ENCODE results near the gene NTM.
"Not testable (repeated sequence)": the region's sequence is repeated elsewhere in the genome, so short reads cannot be mapped to it uniquely, and the experiment has no call there.

Gene NTM

DNA sequence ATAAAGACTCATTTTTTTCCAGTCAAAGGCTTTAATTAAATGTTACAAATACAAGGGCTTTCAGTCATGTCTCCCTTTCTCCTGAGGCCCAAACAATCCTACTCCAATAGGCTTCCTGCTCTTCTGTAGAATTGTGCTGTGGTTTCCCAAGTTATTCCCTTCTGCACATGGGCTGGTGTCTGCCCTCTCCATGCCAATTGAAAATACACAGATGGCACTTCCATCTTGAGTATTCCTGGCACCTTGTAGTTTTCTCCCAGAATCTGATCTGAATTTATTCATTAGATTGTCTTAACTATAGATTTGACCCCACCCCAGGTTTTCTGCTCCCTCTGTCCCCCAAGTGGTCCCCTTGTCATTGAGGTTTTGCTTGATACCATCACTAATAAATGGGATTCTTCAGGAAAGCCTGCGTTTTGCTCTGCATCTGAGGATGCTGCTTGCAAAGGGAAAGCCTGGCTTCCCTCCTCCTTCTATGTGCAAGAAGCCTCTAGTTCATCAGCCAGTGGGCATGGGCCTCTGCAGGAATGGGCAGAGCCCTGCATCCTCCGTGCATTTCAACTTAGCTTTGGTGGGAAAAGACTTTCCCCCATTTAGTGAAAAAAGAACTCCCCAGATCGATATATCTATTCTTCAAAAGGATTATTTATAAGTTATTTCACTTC lies 926.7 kb downstream of the NTM start:
- DNase-seq = no peak

DNA sequence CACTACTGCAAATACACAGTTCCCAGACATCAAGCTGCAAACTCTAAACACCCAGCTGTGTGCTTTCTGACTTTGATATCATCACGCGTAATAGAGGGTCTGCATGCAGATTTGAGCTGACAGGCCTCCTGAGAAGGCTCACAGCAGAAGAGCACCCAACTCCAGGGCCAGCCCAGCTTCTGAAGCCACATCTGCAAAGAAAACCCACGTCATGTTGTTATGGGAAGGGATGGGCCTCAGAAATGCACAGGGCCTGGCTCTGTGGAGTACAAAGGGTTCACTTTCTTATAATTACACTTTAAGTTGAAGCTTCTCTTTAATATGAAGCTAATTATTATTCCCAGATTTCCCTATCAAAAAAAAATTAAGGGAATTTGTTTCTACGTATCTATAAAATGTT lies 927.9 kb downstream of the NTM start:
- no peak for DNase-seq

DNA sequence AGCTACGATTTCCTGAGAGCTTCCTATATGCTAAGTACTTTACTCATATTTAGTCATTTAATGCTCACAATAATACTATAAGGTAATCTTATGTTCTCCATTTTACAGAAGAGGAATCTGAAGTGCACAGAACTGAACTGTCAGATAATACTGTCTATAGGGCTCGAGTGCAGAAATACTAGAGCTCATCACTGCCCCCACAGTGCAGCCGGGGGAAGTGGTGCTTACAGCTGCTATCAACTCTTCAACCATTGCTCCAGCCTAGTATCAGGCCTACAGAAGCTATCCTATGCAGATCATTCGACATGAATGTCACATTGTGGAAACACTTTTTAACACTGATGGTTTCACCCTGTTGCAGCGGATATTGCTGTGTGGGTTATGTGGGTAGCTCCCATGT lies 929.9 kb downstream of the NTM start:
- no peak for DNase-seq

DNA sequence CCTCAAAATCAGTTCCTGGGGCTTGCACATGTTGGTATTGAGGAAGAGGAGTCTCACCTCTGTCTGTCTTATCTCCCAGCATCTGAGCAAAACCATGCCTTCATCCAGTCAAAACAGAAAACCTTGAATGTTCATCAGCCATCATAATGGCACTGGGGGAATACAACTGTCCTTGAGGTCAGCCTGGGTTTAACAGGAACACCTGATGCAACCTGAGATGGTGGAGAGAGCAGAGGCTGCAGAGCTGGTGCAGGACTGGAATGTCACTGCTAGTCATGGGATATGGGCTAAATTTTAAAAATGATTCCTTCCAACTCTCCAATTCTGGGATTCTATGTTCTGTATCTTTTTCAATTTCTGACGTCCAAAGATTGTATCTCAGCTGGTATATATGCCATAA lies 931.0 kb downstream of the NTM start:
- no peak for DNase-seq

DNA sequence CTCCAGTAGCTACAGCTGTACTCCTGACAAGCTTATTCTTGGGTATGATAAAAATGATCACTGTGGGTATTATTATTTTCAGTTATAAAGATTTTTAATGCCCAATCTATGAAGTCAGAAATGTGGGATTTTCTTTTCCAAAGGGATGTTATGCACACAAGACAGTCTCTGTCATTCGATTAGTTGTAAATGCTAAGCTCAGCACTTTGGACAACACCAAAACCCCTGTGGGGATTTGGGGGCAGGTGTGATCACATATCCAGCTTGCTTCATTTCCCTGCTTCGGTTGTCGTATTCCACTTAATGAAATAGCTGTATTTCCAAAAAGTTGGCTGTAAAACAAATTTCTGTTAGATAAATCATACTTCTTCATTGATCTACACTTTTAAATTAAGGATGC lies 931.5 kb downstream of the NTM start:
- DNase-seq = no peak

DNA sequence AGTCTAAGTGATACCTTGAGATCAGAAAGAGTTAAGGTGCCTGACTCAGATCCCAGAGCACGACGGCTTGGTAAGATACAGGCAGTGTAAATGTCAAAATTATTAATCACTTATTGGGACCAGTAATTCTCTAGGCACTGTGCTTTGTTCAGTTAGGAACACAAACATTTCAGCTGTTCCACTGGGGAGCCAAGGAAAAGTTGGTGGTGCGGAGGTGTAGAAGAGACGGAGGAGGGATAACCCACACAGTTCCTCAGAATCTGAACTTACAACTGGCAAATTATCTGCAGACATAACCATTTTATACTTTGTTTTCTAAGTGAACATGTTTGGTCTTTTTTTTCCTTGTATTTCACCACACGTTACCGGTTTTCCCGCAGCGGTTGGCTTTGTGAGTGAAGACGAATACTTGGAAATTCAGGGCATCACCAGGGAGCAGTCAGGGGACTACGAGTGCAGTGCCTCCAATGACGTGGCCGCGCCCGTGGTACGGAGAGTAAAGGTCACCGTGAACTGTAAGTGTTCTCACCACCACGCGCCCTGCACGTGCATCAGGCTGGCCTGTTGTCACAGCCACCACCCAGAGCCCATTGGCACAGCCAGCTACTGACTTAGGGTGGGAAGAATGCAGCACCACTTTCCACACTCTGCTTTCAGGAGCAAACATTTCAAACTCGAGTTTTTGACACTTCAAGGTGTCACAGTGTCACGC lies 937.0 kb downstream of the NTM start:
- no peak for DNase-seq

DNA sequence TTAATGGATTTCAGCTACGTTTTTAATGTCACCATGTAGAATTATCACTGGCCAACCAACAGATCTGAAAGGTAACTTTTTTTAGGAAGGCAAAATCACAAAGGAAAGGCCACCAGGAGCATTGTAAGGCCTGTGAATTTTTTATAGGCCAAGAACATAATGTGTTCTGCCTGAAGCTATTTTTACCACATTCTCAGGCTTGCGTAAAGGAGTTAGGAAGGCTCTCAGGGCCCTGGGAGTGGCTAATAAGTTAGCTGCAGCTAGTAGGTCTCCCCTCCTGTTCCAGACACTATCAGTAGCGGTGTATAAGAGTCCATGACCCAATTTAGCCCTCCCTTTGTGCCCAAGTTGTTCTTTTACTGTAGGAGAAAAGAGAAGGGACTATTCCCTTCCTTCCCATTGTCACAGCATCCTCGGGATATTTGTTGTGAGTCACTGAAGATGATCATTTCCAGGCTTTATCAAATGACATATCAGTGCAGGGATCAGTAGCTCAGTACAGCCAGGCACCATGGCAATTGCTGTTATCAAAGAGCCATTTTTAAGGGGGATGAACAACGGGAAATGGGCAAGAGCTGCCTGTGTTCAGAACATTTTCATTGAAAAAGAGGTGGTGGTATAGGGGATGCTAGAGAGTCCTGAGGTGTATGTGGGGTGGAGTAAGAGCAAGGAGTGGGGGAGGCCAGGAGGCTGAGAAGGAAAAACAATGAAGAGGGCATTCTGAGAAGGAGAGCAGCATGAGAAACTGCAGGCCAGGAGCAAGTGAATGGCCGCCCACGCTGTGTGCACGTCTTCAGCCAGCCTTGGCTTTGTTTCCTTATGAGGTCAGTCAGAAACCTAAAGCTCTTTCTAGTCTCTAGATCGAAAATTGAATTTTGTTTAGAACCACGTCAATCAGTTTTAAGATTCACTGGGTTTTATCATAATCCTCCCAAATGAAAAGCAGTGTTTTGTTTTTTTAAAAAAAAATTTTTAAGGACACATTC lies 940.3 kb downstream of the NTM start:
- no peak for DNase-seq

DNA sequence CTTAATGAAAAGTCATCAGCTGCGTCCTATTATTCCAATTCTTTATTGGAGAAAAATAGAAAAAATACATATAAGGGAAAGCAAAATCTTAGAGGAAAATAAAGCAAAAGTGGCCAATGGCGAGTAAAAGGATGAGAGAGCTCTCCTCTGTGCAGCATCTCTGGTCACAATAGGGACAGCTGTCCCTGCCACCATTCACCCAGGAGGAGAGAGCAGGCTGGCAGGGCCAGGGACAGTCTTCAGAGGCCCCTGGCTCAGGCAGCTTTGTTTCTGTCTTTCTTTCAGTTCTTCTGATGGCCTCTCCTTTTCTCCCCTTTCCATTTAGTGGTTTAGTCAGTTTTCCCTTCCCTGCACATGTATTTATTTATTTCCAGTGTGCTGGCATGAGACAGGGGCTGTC lies 941.3 kb downstream of the NTM start:
- no peak for DNase-seq

DNA sequence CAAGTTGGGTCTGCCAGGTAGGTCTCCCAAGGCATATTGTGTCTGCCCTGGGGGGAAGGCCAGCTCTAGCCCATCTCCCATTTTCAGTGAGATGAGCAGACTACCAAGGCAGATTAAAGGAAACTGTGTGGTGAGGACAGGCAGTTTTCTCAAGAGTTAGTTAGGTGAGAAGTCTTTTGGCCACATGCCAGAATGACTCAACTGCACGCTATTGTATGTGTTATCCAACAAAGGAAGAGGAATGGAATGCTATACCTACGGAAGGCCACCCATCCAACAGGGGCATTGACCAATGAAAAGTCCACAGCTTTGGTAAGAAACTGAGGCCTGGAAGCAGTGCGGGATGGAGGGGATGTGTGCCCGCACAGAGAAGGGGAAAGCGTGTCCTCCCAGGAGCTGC lies 941.7 kb downstream of the NTM start:
- DNase-seq = peak; percentile 47

DNA sequence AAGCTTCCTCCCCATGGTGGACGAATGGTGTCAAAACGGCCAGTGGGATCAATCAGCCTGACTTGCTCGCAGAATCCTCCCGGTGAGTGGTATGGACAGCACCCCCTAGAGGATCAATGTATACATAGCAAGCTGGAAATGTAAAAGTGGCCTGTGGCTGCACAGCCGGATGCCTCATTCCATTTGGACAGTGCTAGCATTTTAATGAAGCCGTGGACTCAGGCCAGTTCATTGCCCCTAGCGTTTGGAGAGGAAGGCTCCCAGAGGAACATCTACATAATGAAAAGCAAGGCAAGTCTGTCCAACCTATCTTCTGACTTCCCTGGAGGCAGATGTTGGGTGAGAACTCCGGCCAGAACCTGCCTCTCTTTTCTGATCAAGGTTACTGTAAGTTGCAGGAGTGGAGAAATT lies 942.3 kb downstream of the NTM start:
- DNase-seq = peak; percentile 63

DNA sequence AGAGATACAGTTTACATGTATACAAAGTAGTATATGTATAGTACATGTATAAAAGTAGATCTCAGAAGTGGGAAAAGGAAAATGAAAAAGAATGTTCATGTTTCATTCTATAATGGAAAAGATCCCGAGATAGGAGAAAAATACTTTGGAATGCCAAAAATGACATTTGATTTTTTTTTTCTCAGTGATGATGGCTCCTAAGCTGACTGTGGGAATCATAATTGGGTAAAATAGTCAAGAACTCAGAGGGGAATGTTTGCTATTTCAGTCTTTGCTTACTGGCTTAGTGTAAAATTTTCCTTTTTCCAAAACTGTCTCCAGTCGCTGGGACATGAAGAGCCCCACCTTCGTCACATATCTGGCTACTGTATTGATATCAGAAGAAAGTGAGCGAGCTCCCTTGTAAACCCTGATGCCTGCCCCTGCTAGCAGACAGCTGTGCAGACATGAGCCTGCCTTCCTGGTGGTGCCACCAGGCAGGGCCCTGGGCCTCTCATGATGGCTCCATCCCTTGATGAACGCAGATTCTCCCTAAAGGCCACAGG lies 944.6 kb downstream of the NTM start:
- peak; percentile 51 for DNase-seq

DNA sequence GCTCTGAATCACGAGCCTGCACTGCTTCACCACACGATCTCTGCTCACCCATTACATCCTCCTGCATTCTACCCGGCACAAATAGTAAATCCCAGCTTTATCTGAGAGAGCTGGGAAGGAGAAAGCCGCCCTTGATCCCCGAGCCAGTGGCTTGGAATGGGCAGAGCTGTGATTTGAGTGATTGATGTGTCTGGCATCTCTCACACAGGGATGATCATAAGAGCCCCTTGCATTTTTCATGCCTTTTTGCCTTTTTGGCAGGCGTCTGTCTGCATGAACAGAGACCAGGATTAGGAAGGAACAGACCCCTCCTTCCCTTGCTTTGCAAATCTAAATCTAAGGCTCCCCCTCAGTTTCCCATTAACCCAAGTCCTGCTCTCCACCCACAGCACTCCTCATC lies 945.3 kb downstream of the NTM start:
- DNase-seq = no peak

DNA sequence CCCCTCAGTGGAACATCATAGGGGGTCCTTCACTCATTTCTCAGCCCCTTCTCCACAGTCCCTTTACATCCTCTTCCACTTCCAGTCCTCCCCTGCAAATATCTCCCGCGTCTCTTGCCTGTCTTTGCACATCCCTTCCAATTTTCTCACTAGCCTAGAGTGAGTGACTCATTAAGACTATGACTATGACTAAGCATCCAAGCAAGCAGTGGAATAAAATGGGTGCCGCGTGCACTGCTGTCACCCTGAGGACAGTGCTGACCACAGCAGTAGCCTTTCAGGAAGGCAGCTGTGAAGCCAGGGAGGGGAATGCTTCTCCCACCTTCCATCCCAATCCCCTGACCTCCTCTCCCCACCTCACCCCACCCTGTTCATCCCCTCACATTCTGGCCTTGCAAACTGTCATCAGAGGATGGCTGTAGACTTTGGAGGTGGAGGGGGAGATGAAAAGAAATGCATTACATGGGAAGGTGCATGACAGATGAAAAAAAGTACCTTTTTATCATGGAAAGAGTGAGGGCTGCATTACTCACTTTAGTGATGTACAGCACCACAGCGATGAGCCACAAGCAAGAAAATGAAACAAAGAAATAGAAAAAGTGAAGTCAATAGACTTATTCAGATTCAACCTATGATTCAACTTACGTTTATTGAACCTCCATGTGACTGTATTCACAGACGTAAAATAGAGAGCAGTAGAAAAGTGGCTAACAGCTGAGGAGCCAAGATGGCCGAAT lies 948.2 kb downstream of the NTM start:
- peak; percentile 73 for DNase-seq

DNA sequence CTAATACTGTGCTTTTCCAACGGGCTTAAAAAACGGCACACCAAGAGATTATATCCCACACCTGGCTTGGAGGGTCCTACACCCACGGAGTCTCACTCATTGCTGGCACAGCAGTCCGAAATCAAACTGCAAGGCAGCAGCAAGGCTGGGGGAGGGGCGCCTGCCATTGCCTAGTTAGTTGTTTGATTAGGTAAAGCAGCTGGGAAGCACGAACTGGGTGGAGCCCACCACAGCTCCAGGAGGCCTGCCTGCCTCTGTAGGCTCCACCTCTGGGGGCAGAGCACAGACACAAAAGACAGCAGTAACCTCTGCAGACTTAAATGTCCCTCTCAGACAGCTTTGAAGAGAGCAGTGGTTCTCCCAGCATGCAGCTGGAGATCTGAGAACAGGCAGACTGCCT lies 949.0 kb downstream of the NTM start:
- not testable (repeated sequence) for DNase-seq

DNA sequence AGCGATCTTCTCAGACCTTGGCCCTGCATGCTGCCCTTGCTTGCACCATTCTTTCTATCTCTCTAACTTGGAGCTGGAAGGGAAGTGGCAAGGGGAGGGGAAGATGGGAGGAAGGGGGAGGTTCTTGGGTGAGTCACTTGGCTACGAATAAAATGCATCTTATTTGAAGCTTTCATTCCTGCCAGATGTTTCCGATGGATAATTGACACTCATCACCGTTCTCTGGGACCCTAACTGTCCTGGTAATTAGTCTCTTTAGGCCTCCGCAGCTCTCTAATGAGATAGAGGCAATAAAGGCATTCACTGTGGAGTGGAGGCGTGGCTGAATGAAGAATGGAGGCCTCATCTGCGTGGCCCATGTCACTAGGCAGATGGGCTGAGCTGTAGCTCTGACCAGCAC lies 960.1 kb downstream of the NTM start:
- no peak for DNase-seq

DNA sequence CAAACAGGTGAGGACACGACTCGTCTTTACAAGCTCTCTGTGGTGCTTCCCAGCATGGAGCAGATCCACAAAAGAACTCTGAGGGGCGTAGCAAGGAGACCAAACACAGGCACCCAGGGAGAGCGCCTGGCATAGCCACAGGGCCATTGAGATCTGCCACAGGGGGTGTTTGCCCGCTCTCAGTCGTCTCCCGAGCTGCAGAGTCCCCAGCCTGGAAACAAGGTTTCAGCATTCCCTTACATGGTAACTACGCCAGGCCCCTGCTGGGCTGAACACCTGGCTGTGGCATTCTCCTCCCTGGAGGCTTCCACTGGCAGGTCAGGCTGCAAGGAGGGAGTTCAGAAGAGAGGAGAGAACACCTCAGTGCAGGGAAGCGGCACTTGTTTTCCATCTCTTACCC lies 962.1 kb downstream of the NTM start:
- no peak for DNase-seq

DNA sequence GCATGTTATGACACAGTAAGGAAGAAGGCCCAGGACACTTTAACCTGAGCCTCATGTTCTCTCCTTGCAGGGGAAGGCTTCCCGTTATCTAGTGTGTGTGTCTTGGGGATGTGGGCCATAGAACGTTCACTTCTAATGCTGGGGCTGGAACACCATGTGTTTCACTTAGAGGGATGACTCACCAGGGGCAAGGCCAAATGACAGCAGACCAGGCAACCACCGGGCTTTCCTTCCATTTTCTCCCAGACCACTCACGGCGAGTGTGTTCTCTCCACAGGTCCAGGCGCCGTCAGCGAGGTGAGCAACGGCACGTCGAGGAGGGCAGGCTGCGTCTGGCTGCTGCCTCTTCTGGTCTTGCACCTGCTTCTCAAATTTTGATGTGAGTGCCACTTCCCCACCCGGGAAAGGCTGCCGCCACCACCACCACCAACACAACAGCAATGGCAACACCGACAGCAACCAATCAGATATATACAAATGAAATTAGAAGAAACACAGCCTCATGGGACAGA lies 964.4 kb downstream of the NTM start:
- no peak for DNase-seq

DNA sequence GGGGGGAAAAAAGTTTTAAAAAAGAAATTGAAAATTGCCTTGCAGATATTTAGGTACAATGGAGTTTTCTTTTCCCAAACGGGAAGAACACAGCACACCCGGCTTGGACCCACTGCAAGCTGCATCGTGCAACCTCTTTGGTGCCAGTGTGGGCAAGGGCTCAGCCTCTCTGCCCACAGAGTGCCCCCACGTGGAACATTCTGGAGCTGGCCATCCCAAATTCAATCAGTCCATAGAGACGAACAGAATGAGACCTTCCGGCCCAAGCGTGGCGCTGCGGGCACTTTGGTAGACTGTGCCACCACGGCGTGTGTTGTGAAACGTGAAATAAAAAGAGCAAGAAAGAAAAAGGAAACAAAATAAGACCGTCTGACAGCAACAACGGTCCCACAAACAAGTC lies 964.9 kb downstream of the NTM start:
- no peak for DNase-seq

DNA sequence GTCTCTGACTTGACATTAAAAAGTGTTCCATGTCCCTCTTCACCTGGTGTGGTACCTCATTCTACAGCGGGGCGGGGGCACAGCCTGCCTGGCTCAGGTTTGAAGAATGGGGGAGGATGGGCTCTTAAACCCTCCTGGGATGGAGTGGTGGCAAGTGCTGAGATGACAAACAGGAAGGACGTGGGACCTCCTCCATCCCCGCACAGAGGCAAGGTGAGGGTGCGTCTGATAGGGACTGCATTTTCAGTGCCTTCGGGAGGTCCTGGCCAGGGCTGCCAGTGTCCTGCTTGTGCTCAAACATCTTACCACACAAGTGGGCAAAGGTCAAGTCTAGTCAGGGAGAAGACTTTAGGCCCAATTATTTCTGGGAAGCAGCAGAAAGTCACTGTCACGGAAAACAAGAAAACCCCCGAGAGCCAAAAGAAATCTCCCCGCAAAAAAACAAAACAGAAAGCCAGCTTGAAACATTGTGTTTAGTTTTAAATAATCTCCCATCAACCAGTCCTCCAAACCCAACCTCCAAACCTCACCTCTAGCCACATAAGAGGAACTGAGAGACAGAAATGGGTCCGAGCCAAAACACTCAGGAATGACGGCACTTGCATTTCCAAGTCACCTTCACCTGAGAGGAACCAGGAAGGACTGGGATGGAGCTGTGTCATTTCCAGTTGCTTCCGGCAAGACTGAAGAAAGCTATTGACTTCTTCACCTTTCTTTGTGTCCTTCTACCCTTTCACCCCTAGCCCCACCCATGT lies 966.5 kb downstream of the NTM start:
- DNase-seq = no peak

DNA sequence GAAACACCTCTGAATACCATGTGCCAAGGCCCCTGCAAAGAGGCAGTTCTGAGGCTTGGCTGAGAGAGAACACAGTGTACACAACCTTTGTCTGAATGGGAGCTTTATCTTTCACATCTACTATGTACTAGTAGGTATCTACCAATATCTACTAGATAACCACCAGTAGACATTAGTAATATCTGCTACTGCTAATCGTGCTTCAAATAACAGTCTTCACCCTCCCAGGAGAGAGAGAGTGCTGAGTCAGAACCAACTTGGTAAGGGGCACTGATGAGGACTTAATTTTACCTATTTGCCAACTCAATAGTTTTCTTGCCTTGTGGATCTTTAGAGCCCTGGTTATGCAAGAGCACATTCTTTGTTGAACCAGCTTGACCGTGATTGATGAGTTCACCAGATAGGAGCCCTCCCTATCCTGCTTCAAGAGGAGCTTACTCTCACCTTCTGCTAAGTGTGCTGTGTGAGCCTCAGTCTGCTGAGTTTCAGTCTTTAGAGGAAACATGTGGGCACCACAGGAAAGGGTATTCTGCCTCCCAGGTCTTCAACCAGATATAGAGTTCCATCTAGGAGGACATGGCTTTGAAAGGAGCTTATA lies 967.5 kb downstream of the NTM start:
- DNase-seq = no peak

DNA sequence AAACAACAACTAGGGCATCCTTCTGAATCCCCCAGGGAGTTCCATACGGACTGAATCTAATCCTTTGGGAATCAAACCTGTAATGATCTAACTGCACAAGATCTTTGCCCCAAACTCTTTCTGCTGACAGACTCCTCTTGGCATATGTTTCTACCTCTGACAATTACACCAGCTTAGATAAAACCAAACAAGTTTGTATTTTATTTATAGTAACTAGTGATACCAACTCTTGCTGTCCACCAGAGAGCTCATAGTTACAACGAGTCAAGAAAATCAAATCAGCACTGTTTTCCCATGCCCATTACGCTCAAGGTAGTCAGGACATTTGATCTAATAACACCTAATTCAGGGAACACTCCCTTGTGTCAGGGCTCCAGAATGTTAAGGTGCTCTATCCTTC lies 972.0 kb downstream of the NTM start:
- no peak for DNase-seq
